Measurements from ENCODE around the gene DCP2.
A peak's percentile ranks its signal among the peaks of the same experiment; 100 is the strongest.

Gene DCP2

GRCh38 chr5:112979723-112980122, 3.1 kb downstream of the DCP2 start:
- Histone ChIP-seq H3K9me3 (ENCODE audit: control insufficient read depth in 5 of 5, low read length in 5 of 5) (no peaks in the 10 kb centered on the region), H3K4me1 (ENCODE audit: control insufficient read depth in 5 of 5, insufficient read depth in 5 of 5, low read length in 5 of 5) (peaks cover 2 to 30% (median 26%) of the 10 kb centered on the region in 5 donors), H3K9ac (ENCODE audit: low read length in 5 of 5) (no peak overlapping the region), H3K27me3 (ENCODE audit: control insufficient read depth in 5 of 5, insufficient read depth in 4 of 5, low read length in 5 of 5) (no peaks in the 10 kb centered on the region), H3K27ac (ENCODE audit: low read depth, low read length) (no peak overlapping the region), H3K4me3 (ENCODE audit: low read depth in 1 of 5, low read length in 5 of 5) (no peak overlapping the region), H3K36me3 (ENCODE audit: control insufficient read depth in 5 of 5, insufficient read depth in 5 of 5, low read length in 5 of 5) (peaks cover 0 to 8% (median 0%) of the 10 kb centered on the region in 5 donors)

GRCh38 chr5:112983363-112983762, 6.8 kb downstream of the DCP2 start:
- Histone ChIP-seq H3K4me1 (ENCODE audit: control insufficient read depth in 5 of 5, insufficient read depth in 5 of 5, low read length in 5 of 5) (peaks cover 0 to 17% (median 8%) of the 10 kb centered on the region in 5 donors), H3K9ac (ENCODE audit: low read length in 5 of 5) (no peak overlapping the region), H3K27me3 (ENCODE audit: control insufficient read depth in 5 of 5, insufficient read depth in 4 of 5, low read length in 5 of 5) (no peaks in the 10 kb centered on the region), H3K36me3 (ENCODE audit: control insufficient read depth in 5 of 5, insufficient read depth in 5 of 5, low read length in 5 of 5) (peaks cover 0 to 11% (median 0%) of the 10 kb centered on the region in 5 donors), H3K9me3 (ENCODE audit: control insufficient read depth in 5 of 5, low read length in 5 of 5) (no peaks in the 10 kb centered on the region), H3K27ac (ENCODE audit: low read depth, low read length) (no peak overlapping the region), H3K4me3 (ENCODE audit: low read depth in 1 of 5, low read length in 5 of 5) (no peak overlapping the region)

- no peak overlapping the region for H3K27ac ChIP-seq (ENCODE audit: low read depth, low read length)
- H3K9ac ChIP-seq (ENCODE audit: low read length in 5 of 5): no peak overlapping the region
- no peaks in the 10 kb centered on the region for H3K4me1 ChIP-seq (ENCODE audit: control insufficient read depth in 5 of 5, insufficient read depth in 5 of 5, low read length in 5 of 5)
- no peak overlapping the region for H3K4me3 ChIP-seq (ENCODE audit: low read depth in 1 of 5, low read length in 5 of 5)
- no peaks in the 10 kb centered on the region for H3K9me3 ChIP-seq (ENCODE audit: control insufficient read depth in 5 of 5, low read length in 5 of 5)
- H3K36me3 ChIP-seq (ENCODE audit: control insufficient read depth in 5 of 5, insufficient read depth in 5 of 5, low read length in 5 of 5): peaks cover 0 to 9% (median 0%) of the 10 kb centered on the region in 5 donors
- no peaks in the 10 kb centered on the region for H3K27me3 ChIP-seq (ENCODE audit: control insufficient read depth in 5 of 5, insufficient read depth in 4 of 5, low read length in 5 of 5)
Measured at GRCh38 chr5:112986224-112986623, 9.6 kb downstream of the DCP2 start.

- no peak overlapping the region for H3K4me3 ChIP-seq (ENCODE audit: low read depth in 1 of 5, low read length in 5 of 5)
- peaks cover 4 to 18% (median 10%) of the 10 kb centered on the region in 5 donors for H3K36me3 ChIP-seq (ENCODE audit: control insufficient read depth in 5 of 5, insufficient read depth in 5 of 5, low read length in 5 of 5)
- no peak overlapping the region for H3K27ac ChIP-seq (ENCODE audit: low read depth, low read length)
- peaks cover 0 to 7% (median 4%) of the 10 kb centered on the region in 5 donors for H3K4me1 ChIP-seq (ENCODE audit: control insufficient read depth in 5 of 5, insufficient read depth in 5 of 5, low read length in 5 of 5)
- no peaks in the 10 kb centered on the region for H3K9me3 ChIP-seq (ENCODE audit: control insufficient read depth in 5 of 5, low read length in 5 of 5)
- no peaks in the 10 kb centered on the region for H3K27me3 ChIP-seq (ENCODE audit: control insufficient read depth in 5 of 5, insufficient read depth in 4 of 5, low read length in 5 of 5)
- no peak overlapping the region for H3K9ac ChIP-seq (ENCODE audit: low read length in 5 of 5)
Measured at GRCh38 chr5:112995764-112996618, 19.4 kb downstream of the DCP2 start.

GRCh38 chr5:112996830-112997374, 20.3 kb downstream of the DCP2 start:
- Histone ChIP-seq H3K9ac (ENCODE audit: low read length in 5 of 5) (no peak overlapping the region), H3K4me3 (ENCODE audit: low read depth in 1 of 5, low read length in 5 of 5) (no peak overlapping the region), H3K27ac (ENCODE audit: low read depth, low read length) (no peak overlapping the region), H3K27me3 (ENCODE audit: control insufficient read depth in 5 of 5, insufficient read depth in 4 of 5, low read length in 5 of 5) (no peaks in the 10 kb centered on the region), H3K4me1 (ENCODE audit: control insufficient read depth in 5 of 5, insufficient read depth in 5 of 5, low read length in 5 of 5) (peaks cover 0 to 7% (median 4%) of the 10 kb centered on the region in 5 donors), H3K36me3 (ENCODE audit: control insufficient read depth in 5 of 5, insufficient read depth in 5 of 5, low read length in 5 of 5) (peaks cover 4 to 27% (median 15%) of the 10 kb centered on the region in 5 donors), H3K9me3 (ENCODE audit: control insufficient read depth in 5 of 5, low read length in 5 of 5) (no peaks in the 10 kb centered on the region)

GRCh38 chr5:112998296-112998695, 21.7 kb downstream of the DCP2 start:
- Histone ChIP-seq H3K36me3 (ENCODE audit: control insufficient read depth in 5 of 5, insufficient read depth in 5 of 5, low read length in 5 of 5) (peaks cover 14 to 38% (median 24%) of the 10 kb centered on the region in 5 donors), H3K9me3 (ENCODE audit: control insufficient read depth in 5 of 5, low read length in 5 of 5) (no peaks in the 10 kb centered on the region), H3K27me3 (ENCODE audit: control insufficient read depth in 5 of 5, insufficient read depth in 4 of 5, low read length in 5 of 5) (no peaks in the 10 kb centered on the region), H3K27ac (ENCODE audit: low read depth, low read length) (no peak overlapping the region), H3K9ac (ENCODE audit: low read length in 5 of 5) (no peak overlapping the region), H3K4me1 (ENCODE audit: control insufficient read depth in 5 of 5, insufficient read depth in 5 of 5, low read length in 5 of 5) (peaks cover 0 to 7% (median 4%) of the 10 kb centered on the region in 5 donors), H3K4me3 (ENCODE audit: low read depth in 1 of 5, low read length in 5 of 5) (no peak overlapping the region)

GRCh38 chr5:113000466-113000865, 23.9 kb downstream of the DCP2 start:
- H3K4me3 ChIP-seq (ENCODE audit: low read depth in 1 of 5, low read length in 5 of 5): no peak overlapping the region
- H3K9me3 ChIP-seq (ENCODE audit: control insufficient read depth in 5 of 5, low read length in 5 of 5): no peaks in the 10 kb centered on the region
- H3K36me3 ChIP-seq (ENCODE audit: control insufficient read depth in 5 of 5, insufficient read depth in 5 of 5, low read length in 5 of 5): peaks cover 20 to 39% (median 24%) of the 10 kb centered on the region in 5 donors
- no peak overlapping the region for H3K27ac ChIP-seq (ENCODE audit: low read depth, low read length)
- H3K27me3 ChIP-seq (ENCODE audit: control insufficient read depth in 5 of 5, insufficient read depth in 4 of 5, low read length in 5 of 5): no peaks in the 10 kb centered on the region
- H3K9ac ChIP-seq (ENCODE audit: low read length in 5 of 5): peak overlapping the region in 1 of 5 donors; percentile 11
- peaks cover 0 to 7% (median 4%) of the 10 kb centered on the region in 5 donors for H3K4me1 ChIP-seq (ENCODE audit: control insufficient read depth in 5 of 5, insufficient read depth in 5 of 5, low read length in 5 of 5)

- no peaks in the 10 kb centered on the region for H3K27me3 ChIP-seq (ENCODE audit: control insufficient read depth in 5 of 5, insufficient read depth in 4 of 5, low read length in 5 of 5)
- H3K27ac ChIP-seq (ENCODE audit: low read depth, low read length): no peak overlapping the region
- H3K9ac ChIP-seq (ENCODE audit: low read length in 5 of 5): no peak overlapping the region
- no peaks in the 10 kb centered on the region for H3K4me1 ChIP-seq (ENCODE audit: control insufficient read depth in 5 of 5, insufficient read depth in 5 of 5, low read length in 5 of 5)
- peaks cover 21 to 44% (median 28%) of the 10 kb centered on the region in 5 donors for H3K36me3 ChIP-seq (ENCODE audit: control insufficient read depth in 5 of 5, insufficient read depth in 5 of 5, low read length in 5 of 5)
- H3K9me3 ChIP-seq (ENCODE audit: control insufficient read depth in 5 of 5, low read length in 5 of 5): no peaks in the 10 kb centered on the region
- H3K4me3 ChIP-seq (ENCODE audit: low read depth in 1 of 5, low read length in 5 of 5): no peak overlapping the region
Measured at GRCh38 chr5:113002423-113002822, 25.8 kb downstream of the DCP2 start.

- Histone ChIP-seq H3K27me3 (ENCODE audit: control insufficient read depth in 5 of 5, insufficient read depth in 4 of 5, low read length in 5 of 5) (no peaks in the 10 kb centered on the region), H3K36me3 (ENCODE audit: control insufficient read depth in 5 of 5, insufficient read depth in 5 of 5, low read length in 5 of 5) (peaks cover 26 to 49% (median 30%) of the 10 kb centered on the region in 5 donors), H3K4me3 (ENCODE audit: low read depth in 1 of 5, low read length in 5 of 5) (no peak overlapping the region), H3K4me1 (ENCODE audit: control insufficient read depth in 5 of 5, insufficient read depth in 5 of 5, low read length in 5 of 5) (no peaks in the 10 kb centered on the region), H3K27ac (ENCODE audit: low read depth, low read length) (no peak overlapping the region), H3K9me3 (ENCODE audit: control insufficient read depth in 5 of 5, low read length in 5 of 5) (no peaks in the 10 kb centered on the region), H3K9ac (ENCODE audit: low read length in 5 of 5) (no peak overlapping the region)
Measured at GRCh38 chr5:113003763-113004162, 27.2 kb downstream of the DCP2 start.

GRCh38 chr5:113005454-113005853, 28.9 kb downstream of the DCP2 start:
- Histone ChIP-seq H3K9ac (ENCODE audit: low read length in 5 of 5) (no peak overlapping the region), H3K4me1 (ENCODE audit: control insufficient read depth in 5 of 5, insufficient read depth in 5 of 5, low read length in 5 of 5) (no peaks in the 10 kb centered on the region), H3K4me3 (ENCODE audit: low read depth in 1 of 5, low read length in 5 of 5) (no peak overlapping the region), H3K36me3 (ENCODE audit: control insufficient read depth in 5 of 5, insufficient read depth in 5 of 5, low read length in 5 of 5) (peaks cover 26 to 60% (median 30%) of the 10 kb centered on the region in 5 donors), H3K9me3 (ENCODE audit: control insufficient read depth in 5 of 5, low read length in 5 of 5) (no peaks in the 10 kb centered on the region), H3K27me3 (ENCODE audit: control insufficient read depth in 5 of 5, insufficient read depth in 4 of 5, low read length in 5 of 5) (no peaks in the 10 kb centered on the region), H3K27ac (ENCODE audit: low read depth, low read length) (no peak overlapping the region)

All from subcutaneous abdominal adipose tissue (tissue), 5 donors.